HG02763 (cell line): Measurements from ENCODE around the gene ARPC4.
"Not testable (repeated sequence)": the region's sequence is repeated elsewhere in the genome, so short reads cannot be mapped to it uniquely, and the experiment has no call there.

ENCODE experiments used
- ATAC-seq: cut with Tn5 transposase; IDR thresholded peaks from one replicate; pipeline ENCODE4 v1.9.1; 2021; ENCODE audit warnings: mild to moderate bottlenecking, moderate library complexity; ENCODE audit not compliant: unreplicated experiment

ARPC4 gene

GRCh38 chr3:9851383-9851782, 58.5 kb downstream of the ARPC4 start:
- not testable (repeated sequence) for ATAC-seq

- not testable (repeated sequence) for ATAC-seq
These were observed 59.0 kb downstream of the ARPC4 start for GRCh38 chr3:9851926-9852325.

- ATAC-seq = no peak
These were observed 59.6 kb downstream of the ARPC4 start for GRCh38 chr3:9852528-9852927.

GRCh38 chr3:9854291-9854940, 61.5 kb downstream of the ARPC4 start:
- not testable (repeated sequence) for ATAC-seq

- no peak for ATAC-seq
These were observed 62.7 kb downstream of the ARPC4 start for GRCh38 chr3:9855594-9855993.
